Fibroblast of lung (primary cell): ENCODE results near the gene IFIT5. TPM values are rescaled to one million over a fixed set of nuclear protein-coding genes. Genes with fewer than 3 reads are reported as not detected.
"Not testable (repeated sequence)": the region's sequence is repeated elsewhere in the genome, so short reads cannot be mapped to it uniquely, and the experiment has no call there.

ENCODE experiments used
- DNase-seq, 2 donors: peaks; one replicate each; pipeline versions ENCODE4 v3.0.0 to v3.0.0-alpha.2; 2010; ENCODE audit warnings: low read depth in 2 of 2
- H2AFZ ChIP-seq: 2 replicates; pipeline ENCODE4 v1.5.1; 2012; ENCODE audit warnings: low read length, control low read depth, inconsistent platforms
- H3K27ac ChIP-seq: 2 replicates; pipeline ENCODE4 v1.5.1; 2011; ENCODE audit warnings: low read length, control low read depth; ENCODE audit not compliant: insufficient read depth
- H3K27me3 ChIP-seq: 2 replicates; pipeline ENCODE4 v1.5.1; 2011; ENCODE audit warnings: mild to moderate bottlenecking, low read length; ENCODE audit not compliant: control insufficient read depth, insufficient read depth
- H3K36me3 ChIP-seq: 2 replicates; pipeline ENCODE4 v1.5.1; 2011; ENCODE audit warnings: low read length; ENCODE audit not compliant: control insufficient read depth, insufficient read depth
- H3K4me1 ChIP-seq: 2 replicates; pipeline ENCODE4 v1.5.1; 2011; ENCODE audit warnings: low read length; ENCODE audit not compliant: control insufficient read depth, insufficient read depth; ENCODE audit errors: extremely low read depth
- H3K4me2 ChIP-seq: 2 replicates; pipeline ENCODE4 v1.5.1; 2011; ENCODE audit warnings: low read length, control low read depth; ENCODE audit not compliant: insufficient read depth; ENCODE audit errors: extremely low read depth
- H3K4me3 ChIP-seq, 4 experiments: fragments of 200-600 bp in 1 of 4; sonication (generic) in 1 of 4; replicated peaks in 1 of 4; 2 replicates each; pipeline ENCODE4 v1.5.1; 2011 to 2016; ENCODE audit warnings: low read length in 4 of 4, low read depth in 3 of 4, mild to moderate bottlenecking in 3 of 4, control low read depth in 2 of 4, inconsistent platforms in 1 of 4, mixed read lengths in 1 of 4; ENCODE audit not compliant: insufficient read depth in 1 of 4; ENCODE audit errors: control extremely low read depth in 1 of 4
- H3K79me2 ChIP-seq: 2 replicates; pipeline ENCODE4 v1.5.1; 2012; ENCODE audit warnings: mild to moderate bottlenecking, low read length, inconsistent platforms; ENCODE audit not compliant: control insufficient read depth, insufficient read depth
- H3K9ac ChIP-seq: 2 replicates; pipeline ENCODE4 v1.5.1; 2011; ENCODE audit warnings: mild to moderate bottlenecking, low read length, control low read depth; ENCODE audit not compliant: insufficient read depth
- H3K9me3 ChIP-seq: 2 replicates; pipeline ENCODE4 v1.5.1; 2012; ENCODE audit warnings: low read depth, low read length; ENCODE audit not compliant: control insufficient read depth, insufficient read depth
- H4K20me1 ChIP-seq: 2 replicates; pipeline ENCODE4 v1.5.1; 2011; ENCODE audit warnings: low read length; ENCODE audit not compliant: control insufficient read depth, insufficient read depth; ENCODE audit errors: extremely low read depth
- polyA plus RNA-seq, 2 donors: library from polyadenylated mRNA; depleted of rRNA in 1 of 2; stranded (reverse) in 1 of 2; unstranded in 1 of 2; fragments of >200 nt; gene quantifications; 2 replicates each; pipeline ENCODE4 v1.2.1, GENCODE V29; 2011 to 2012; ENCODE audit warnings: missing spikeins in 1 of 2
- total RNA-seq: library from RNA; depleted of rRNA; stranded (reverse); fragments of >200 nt; gene quantifications from 2 replicates; pipeline ENCODE4 v1.2.1, GENCODE V29; 2014
- TF ChIP-seq, protein P1 (sequence below), 2 donors: IDR thresholded peaks in 1 of 2; conservative IDR thresholded peaks in 1 of 2; 1 replicate in 1 of 2; 2 replicates in 1 of 2; pipeline ENCODE4 v1.5.1; 2011 to 2012; ENCODE audit warnings: low read length in 2 of 2, control low read depth in 1 of 2, inconsistent platforms in 1 of 2, low read depth in 1 of 2, mild to moderate bottlenecking in 1 of 2

Gene IFIT5
- total and polyA plus RNA-seq, 2 donors (not counting 1 experiment from before 2014, with no cell fraction given): 23.5 to 32.7 TPM

- H2AFZ ChIP-seq, H3K79me2 ChIP-seq, H3K27ac ChIP-seq, H3K4me3 ChIP-seq, H3K27me3 ChIP-seq, H3K9me3 ChIP-seq, H3K4me2 ChIP-seq, H3K36me3 ChIP-seq, H3K4me1 ChIP-seq, H4K20me1 ChIP-seq, DNase-seq, H3K9ac ChIP-seq: not testable (repeated sequence)
Measured at GRCh38 chr10:89410551-89410950, 3.8 kb upstream of the IFIT5 start.

DNA sequence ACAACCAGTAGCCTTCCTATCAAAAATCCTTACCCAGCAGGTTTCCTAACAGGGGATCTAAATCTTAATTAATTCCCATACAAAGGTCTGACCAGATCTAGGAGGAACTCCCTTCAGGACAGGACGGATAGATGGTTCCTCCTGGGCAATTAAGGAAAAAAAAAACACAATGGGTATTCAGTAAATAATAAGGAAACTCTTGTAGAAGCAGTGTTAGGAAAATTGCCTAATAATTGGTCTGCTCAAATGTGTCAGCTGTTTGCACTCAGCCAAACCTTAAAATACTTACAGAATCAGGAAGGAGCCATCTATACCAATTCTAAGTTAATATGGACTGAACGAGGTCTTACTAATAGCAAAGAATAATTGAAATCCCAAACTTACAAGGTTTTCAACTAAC lies 3.2 kb upstream of the IFIT5 start:
- not testable (repeated sequence) for DNase-seq, H3K4me2 ChIP-seq, H3K4me3 ChIP-seq, H3K27me3 ChIP-seq, H3K9ac ChIP-seq, H2AFZ ChIP-seq, H4K20me1 ChIP-seq, H3K4me1 ChIP-seq, H3K9me3 ChIP-seq, H3K36me3 ChIP-seq, H3K79me2 ChIP-seq, H3K27ac ChIP-seq

GRCh38 chr10:89412276-89412675 lies 2.1 kb upstream of the IFIT5 start:
- DNase-seq: not testable (repeated sequence)

DNA sequence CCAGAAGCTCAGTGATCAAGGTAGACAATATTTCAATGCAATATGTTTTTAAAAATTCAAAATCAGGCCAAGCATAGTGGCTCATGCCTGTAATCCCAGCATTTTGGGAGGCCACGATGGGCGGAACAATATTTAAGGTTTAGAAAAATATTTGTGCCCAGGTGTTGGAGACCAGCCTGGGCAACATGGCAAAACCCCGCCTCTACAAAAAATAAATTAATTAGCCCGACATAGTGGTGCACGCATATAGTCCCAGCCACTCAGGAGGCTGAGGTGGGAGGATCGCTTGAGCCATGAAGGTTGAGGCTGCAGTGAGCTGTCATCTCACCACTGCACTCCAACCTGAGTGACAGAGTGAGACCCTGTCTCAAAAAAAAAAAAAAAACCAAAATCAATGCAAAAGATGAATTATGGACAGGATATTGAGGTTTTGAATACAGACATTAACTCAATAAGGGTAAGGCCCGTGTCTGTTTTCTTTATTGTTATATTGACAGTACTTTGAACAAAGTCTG lies 913 bp upstream of the IFIT5 start:
- Histone ChIP-seq H3K4me1 (peaks cover 5% of the 10 kb centered on the region), H3K36me3 (no peaks in the 10 kb centered on the region), H3K79me2 (peaks cover 23% of the 10 kb centered on the region), H3K4me3 (peak overlapping the region in 2 of 4 experiments; percentile 75 to 85), H3K27ac (no peak overlapping the region), H3K27me3 (no peaks in the 10 kb centered on the region), H3K9ac (no peak overlapping the region), H2AFZ (no peak overlapping the region), H4K20me1 (no peaks in the 10 kb centered on the region), H3K4me2 (peak overlapping the region; percentile 84), H3K9me3 (no peaks in the 10 kb centered on the region)
- TF ChIP-seq, protein P1, sequence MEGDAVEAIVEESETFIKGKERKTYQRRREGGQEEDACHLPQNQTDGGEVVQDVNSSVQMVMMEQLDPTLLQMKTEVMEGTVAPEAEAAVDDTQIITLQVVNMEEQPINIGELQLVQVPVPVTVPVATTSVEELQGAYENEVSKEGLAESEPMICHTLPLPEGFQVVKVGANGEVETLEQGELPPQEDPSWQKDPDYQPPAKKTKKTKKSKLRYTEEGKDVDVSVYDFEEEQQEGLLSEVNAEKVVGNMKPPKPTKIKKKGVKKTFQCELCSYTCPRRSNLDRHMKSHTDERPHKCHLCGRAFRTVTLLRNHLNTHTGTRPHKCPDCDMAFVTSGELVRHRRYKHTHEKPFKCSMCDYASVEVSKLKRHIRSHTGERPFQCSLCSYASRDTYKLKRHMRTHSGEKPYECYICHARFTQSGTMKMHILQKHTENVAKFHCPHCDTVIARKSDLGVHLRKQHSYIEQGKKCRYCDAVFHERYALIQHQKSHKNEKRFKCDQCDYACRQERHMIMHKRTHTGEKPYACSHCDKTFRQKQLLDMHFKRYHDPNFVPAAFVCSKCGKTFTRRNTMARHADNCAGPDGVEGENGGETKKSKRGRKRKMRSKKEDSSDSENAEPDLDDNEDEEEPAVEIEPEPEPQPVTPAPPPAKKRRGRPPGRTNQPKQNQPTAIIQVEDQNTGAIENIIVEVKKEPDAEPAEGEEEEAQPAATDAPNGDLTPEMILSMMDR (conservative IDR thresholded peaks at IDR 0.05 in 1 of 2, IDR thresholded peaks at IDR 0.05 in 1 of 2; ENCODE audit: low read depth in 1 of 2, low read length in 2 of 2): no peak
- DNase-seq: no peak

More at GRCh38 chr10:89412276-89412675, 2.1 kb upstream of the IFIT5 start:
- H3K4me3 ChIP-seq, H3K27me3 ChIP-seq, H4K20me1 ChIP-seq, H3K36me3 ChIP-seq, H2AFZ ChIP-seq, H3K4me1 ChIP-seq, H3K4me2 ChIP-seq, H3K27ac ChIP-seq, H3K9me3 ChIP-seq, H3K9ac ChIP-seq: not testable (repeated sequence)
- H3K79me2 ChIP-seq: peaks cover 16% of the 10 kb centered on the region
